ENCODE results near the gene ZNF33B.
"Not testable (repeated sequence)": the region's sequence is repeated elsewhere in the genome, so short reads cannot be mapped to it uniquely, and the experiment has no call there.

The ZNF33B gene

GRCh38 chr10:42638055-42638820, at the start of gene ZNF33B:
ZNF33B (minus strand) TSS chr10:42638570; CDS start chr10:42636928, 1,642 bp downstream.
- in situ Hi-C loops (cut with HindIII; ENCODE audit: low pct_ligation_motif_present, low pct_unique_long_range_greater_than_20kb, low sequenced_read_pairs), result no loop called here
- peak; percentile 96 for DNase-seq

GRCh38 chr10:42684517-42684916, 46.1 kb upstream of the ZNF33B start:
- in situ Hi-C loops (cut with HindIII; ENCODE audit: low pct_ligation_motif_present, low pct_unique_long_range_greater_than_20kb, low sequenced_read_pairs), result no loop called here
- no peak for DNase-seq

GRCh38 chr10:42680267-42680666, 41.9 kb upstream of the ZNF33B start:
- in situ Hi-C loops (cut with HindIII; ENCODE audit: low pct_ligation_motif_present, low pct_unique_long_range_greater_than_20kb, low sequenced_read_pairs), result no loop called here
- no peak for DNase-seq

GRCh38 chr10:42665181-42665979, 27.0 kb upstream of the ZNF33B start:
- DNase-seq; in situ Hi-C loops (cut with HindIII; ENCODE audit: low pct_ligation_motif_present, low pct_unique_long_range_greater_than_20kb, low sequenced_read_pairs): not testable (repeated sequence)

- no peak for DNase-seq
- in situ Hi-C loops (cut with HindIII; ENCODE audit: low pct_ligation_motif_present, low pct_unique_long_range_greater_than_20kb, low sequenced_read_pairs), result no loop called here
These were observed 16.0 kb upstream of the ZNF33B start for GRCh38 chr10:42654419-42654818.

- DNase-seq, result no peak
- in situ Hi-C loops (cut with HindIII; ENCODE audit: low pct_ligation_motif_present, low pct_unique_long_range_greater_than_20kb, low sequenced_read_pairs), result no loop called here
These were observed 14.5 kb upstream of the ZNF33B start for GRCh38 chr10:42652858-42653257.

GRCh38 chr10:42650374-42650773, 12.0 kb upstream of the ZNF33B start:
- no peak for DNase-seq
- in situ Hi-C loops (cut with HindIII; ENCODE audit: low pct_ligation_motif_present, low pct_unique_long_range_greater_than_20kb, low sequenced_read_pairs), result no loop called here

- in situ Hi-C loops (cut with HindIII; ENCODE audit: low pct_ligation_motif_present, low pct_unique_long_range_greater_than_20kb, low sequenced_read_pairs), result no loop called here
- DNase-seq, result no peak
These were observed 10.1 kb upstream of the ZNF33B start for GRCh38 chr10:42648512-42648911.

GRCh38 chr10:42646687-42647640, 8.6 kb upstream of the ZNF33B start:
- in situ Hi-C loops (cut with HindIII; ENCODE audit: low pct_ligation_motif_present, low pct_unique_long_range_greater_than_20kb, low sequenced_read_pairs), result no loop called here
- no peak for DNase-seq

GRCh38 chr10:42646214-42646613, 7.8 kb upstream of the ZNF33B start:
- in situ Hi-C loops (cut with HindIII; ENCODE audit: low pct_ligation_motif_present, low pct_unique_long_range_greater_than_20kb, low sequenced_read_pairs), result no loop called here
- no peak for DNase-seq

- in situ Hi-C loops (cut with HindIII; ENCODE audit: low pct_ligation_motif_present, low pct_unique_long_range_greater_than_20kb, low sequenced_read_pairs), result no loop called here
- no peak for DNase-seq
These were observed 7.1 kb upstream of the ZNF33B start for GRCh38 chr10:42645516-42645915.

GRCh38 chr10:42645103-42645502, 6.7 kb upstream of the ZNF33B start:
- DNase-seq, result no peak
- in situ Hi-C loops (cut with HindIII; ENCODE audit: low pct_ligation_motif_present, low pct_unique_long_range_greater_than_20kb, low sequenced_read_pairs), result no loop called here

GRCh38 chr10:42640610-42641229, 2.4 kb upstream of the ZNF33B start:
- no peak for DNase-seq
- in situ Hi-C loops (cut with HindIII; ENCODE audit: low pct_ligation_motif_present, low pct_unique_long_range_greater_than_20kb, low sequenced_read_pairs), result no loop called here

- DNase-seq, result no peak
- in situ Hi-C loops (cut with HindIII; ENCODE audit: low pct_ligation_motif_present, low pct_unique_long_range_greater_than_20kb, low sequenced_read_pairs), result no loop called here
These were observed 476 bp upstream of the ZNF33B start for GRCh38 chr10:42638821-42639270.

- in situ Hi-C loops (cut with HindIII; ENCODE audit: low pct_ligation_motif_present, low pct_unique_long_range_greater_than_20kb, low sequenced_read_pairs), result no loop called here
- no peak for DNase-seq
These were observed 719 bp downstream of the ZNF33B start for GRCh38 chr10:42637648-42638054.

- no peak for DNase-seq
- in situ Hi-C loops (cut with HindIII; ENCODE audit: low pct_ligation_motif_present, low pct_unique_long_range_greater_than_20kb, low sequenced_read_pairs), result no loop called here
These were observed 1.2 kb downstream of the ZNF33B start for GRCh38 chr10:42637142-42637541.

- in situ Hi-C loops (cut with HindIII; ENCODE audit: low pct_ligation_motif_present, low pct_unique_long_range_greater_than_20kb, low sequenced_read_pairs), result no loop called here
These were observed 3.3 kb downstream of the ZNF33B start for GRCh38 chr10:42635098-42635497.

GRCh38 chr10:42632564-42632963, 5.8 kb downstream of the ZNF33B start:
- in situ Hi-C loops (cut with HindIII; ENCODE audit: low pct_ligation_motif_present, low pct_unique_long_range_greater_than_20kb, low sequenced_read_pairs), result no loop called here
- DNase-seq, result no peak

More at GRCh38 chr10:42635098-42635497, 3.3 kb downstream of the ZNF33B start:
- DNase-seq, result no peak

All from ACHN (cell line).